HepG2 (cell line): ENCODE results near the gene HBM. TPM values are rescaled to one million over a fixed set of nuclear protein-coding genes. Genes with fewer than 3 reads are reported as not detected.
A peak's percentile ranks its signal among the peaks of the same experiment; 100 is the strongest.

Experiments used
- ARNTL ChIP-seq: sonication (generic); formaldehyde crosslinking; IDR thresholded peaks from 2 replicates; pipeline ENCODE4 v1.4.0; 2020; ENCODE audit warnings: mild to moderate bottlenecking, missing genetic modification reagents
- CREM ChIP-seq, 2 experiments: sonication (generic) in 1 of 2; formaldehyde crosslinking in 1 of 2; IDR thresholded peaks; 2 replicates each; pipeline versions ENCODE4 v1.4.0 to v1.6.1; 2016 to 2020; ENCODE audit warnings: antibody characterized with exemption in 1 of 2, mild to moderate bottlenecking in 1 of 2, missing genetic modification reagents in 1 of 2
- GFI1 ChIP-seq: sonication (generic); formaldehyde crosslinking; IDR thresholded peaks from 2 replicates; pipeline ENCODE4 v1.5.0; 2020; ENCODE audit warnings: missing genetic modification reagents, mild to moderate bottlenecking, borderline replicate concordance
- HOXA3 ChIP-seq: sonication (generic); formaldehyde crosslinking; IDR thresholded peaks from 2 replicates; pipeline ENCODE4 v1.5.0; 2020; ENCODE audit warnings: missing genetic modification reagents
- ISX ChIP-seq: sonication (generic); formaldehyde crosslinking; conservative IDR thresholded peaks from 2 replicates; pipeline ENCODE4 v1.5.0; 2020; ENCODE audit warnings: missing genetic modification reagents
- NR2F6 ChIP-seq, 2 experiments: IDR thresholded peaks; 2 replicates each; pipeline ENCODE4 v1.6.1; 2016; ENCODE audit warnings: antibody characterized with exemption in 1 of 2, mild to moderate bottlenecking in 1 of 2
- ZMYM3 ChIP-seq: sonication (generic); formaldehyde crosslinking; IDR thresholded peaks from 2 replicates; pipeline ENCODE4 v1.5.1; 2020; ENCODE audit warnings: mild to moderate bottlenecking, missing genetic modification reagents
- ZNF121 ChIP-seq: sonication (generic); formaldehyde crosslinking; IDR thresholded peaks from 2 replicates; pipeline ENCODE4 v1.5.0; 2020; ENCODE audit warnings: mild to moderate bottlenecking, missing genetic modification reagents
- ZNF337 ChIP-seq: sonication (generic); formaldehyde crosslinking; IDR thresholded peaks from 2 replicates; pipeline ENCODE4 v1.5.1; 2020; ENCODE audit warnings: missing genetic modification reagents, low read depth, mild to moderate bottlenecking, borderline replicate concordance
- ZNF383 ChIP-seq: sonication (generic); formaldehyde crosslinking; IDR thresholded peaks from 2 replicates; pipeline ENCODE4 v1.4.0; 2020; ENCODE audit warnings: missing genetic modification reagents, mild to moderate bottlenecking, borderline replicate concordance
- ZNF44 ChIP-seq: sonication (generic); formaldehyde crosslinking; IDR thresholded peaks from 2 replicates; pipeline ENCODE4 v1.5.1; 2020; ENCODE audit warnings: mild to moderate bottlenecking, missing genetic modification reagents
- ZNF496 ChIP-seq: sonication (generic); formaldehyde crosslinking; IDR thresholded peaks from 2 replicates; pipeline ENCODE4 v1.8.1; 2023; ENCODE audit warnings: mild to moderate bottlenecking, moderate library complexity, missing genetic modification reagents; ENCODE audit not compliant: insufficient replicate concordance
- ZNF616 ChIP-seq: sonication (generic); formaldehyde crosslinking; IDR thresholded peaks from 2 replicates; pipeline ENCODE4 v1.5.0; 2020; ENCODE audit warnings: low read depth, mild to moderate bottlenecking, missing genetic modification reagents
- ZNF790 ChIP-seq: sonication (generic); formaldehyde crosslinking; IDR thresholded peaks from 2 replicates; pipeline ENCODE4 v1.8.0; 2022; ENCODE audit warnings: missing genetic modification reagents, mild to moderate bottlenecking, borderline replicate concordance
- polyA plus RNA-seq, 8 experiments: library from polyadenylated mRNA; depleted of rRNA in 3 of 8; stranded (reverse) in 7 of 8; unstranded in 1 of 8; fragments of >200 nt; fragmentation: Illumina TruSeq in 4 of 8; extraction: Trizol in 4 of 8; gene quantifications; 2 replicates each; pipeline versions ENCODE4 v1.2.1 to v1.2.3, GENCODE V29; 2011 to 2016; ENCODE audit warnings: low read depth in 4 of 8, missing spikeins in 1 of 8, mixed read lengths in 1 of 8; ENCODE audit not compliant: insufficient read depth in 1 of 8
- total RNA-seq, 5 experiments: library from RNA; depleted of rRNA; stranded (reverse); fragments of >200 nt; fragmentation: Illumina TruSeq; extraction: Trizol; gene quantifications; 2 replicates each; pipeline ENCODE4 v1.2.3, GENCODE V29; 2016; ENCODE audit warnings: low read depth in 1 of 5
- TF ChIP-seq, protein P1 (sequence below): IDR thresholded peaks from 2 replicates; pipeline ENCODE4 v1.6.1; 2016; ENCODE audit warnings: low read depth, control low read depth
- TF ChIP-seq, protein P2 (sequence below): sonication (generic); formaldehyde crosslinking; IDR thresholded peaks from 2 replicates; pipeline ENCODE4 v1.9.0; 2021; ENCODE audit warnings: missing genetic modification reagents, borderline replicate concordance
- TF ChIP-seq, protein P3 (sequence below): sonication (generic); formaldehyde crosslinking; IDR thresholded peaks from 2 replicates; pipeline ENCODE4 v1.4.0; 2020; ENCODE audit warnings: missing genetic modification reagents, borderline replicate concordance
- TF ChIP-seq, protein P4 (sequence below): sonication (generic); formaldehyde crosslinking; IDR thresholded peaks from 2 replicates; pipeline ENCODE4 v1.8.1; 2023; ENCODE audit warnings: mild to moderate bottlenecking, missing genetic modification reagents
- TF ChIP-seq, protein P5 (sequence below): sonication (generic); formaldehyde crosslinking; IDR thresholded peaks from 2 replicates; pipeline ENCODE4 v1.4.0; 2020; ENCODE audit warnings: mild to moderate bottlenecking, missing genetic modification reagents

HBM gene
- total and polyA plus RNA-seq, 2 of the 13 experiments (the other 11 are each of a cell fraction or from before 2014, with no cell fraction given), result not detected

DNA sequence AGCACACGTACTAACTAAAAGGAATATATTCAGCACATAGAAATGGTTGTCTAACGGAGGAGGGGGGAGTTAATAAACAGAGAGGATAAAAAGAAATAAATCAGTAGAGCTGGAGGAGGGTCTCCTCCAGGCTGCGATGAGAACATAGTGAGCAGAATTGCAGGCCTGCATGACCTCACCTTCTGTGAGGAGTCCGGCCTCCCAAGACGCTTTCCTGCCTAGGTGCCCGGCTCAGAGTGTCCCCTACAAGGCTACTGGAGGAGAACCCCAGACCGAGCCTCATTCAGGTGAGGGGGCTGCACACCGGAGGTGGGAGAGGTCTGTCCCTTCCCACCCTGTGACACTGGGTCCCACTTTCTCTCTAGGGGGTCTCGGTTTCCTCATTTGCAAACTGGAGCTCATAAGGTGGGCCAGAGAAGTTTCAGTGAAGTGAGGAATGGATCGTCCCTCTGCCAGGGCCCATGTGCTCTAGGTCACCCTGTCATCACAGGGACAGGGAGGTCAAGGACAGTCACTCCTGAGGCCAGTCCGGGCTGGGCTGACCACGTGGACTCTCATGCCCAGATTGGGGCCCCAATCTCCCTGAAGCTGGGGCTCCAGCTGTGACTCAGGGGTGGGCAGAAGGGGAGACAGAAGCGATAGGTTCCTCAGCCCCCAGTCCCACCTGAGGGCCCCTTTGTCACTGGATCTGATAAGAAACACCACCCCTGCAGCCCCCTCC is 3.3 kb upstream of the HBM start (continued):
- TF ChIP-seq ZNF337 (no peak), CREM (IDR thresholded peaks at IDR 0.05) (no peak), CREM (CRISPR knock-in tag; IDR thresholded peaks at IDR 0.05) (no peak), ZNF121 (CRISPR knock-in tag) (no peak), ZNF790 (CRISPR knock-in tag) (no peak), ZNF383 (CRISPR knock-in tag) (no peak), ARNTL (CRISPR knock-in tag) (peak; percentile 89), ZNF616 (no peak), ZNF44 (CRISPR knock-in tag) (no peak), ZMYM3 (CRISPR knock-in tag) (0 out of 2 replicates have a peak, but pooled peaks have one; percentile 15), HOXA3 (CRISPR knock-in tag) (0 out of 2 replicates have a peak, but pooled peaks have one; percentile 49), NR2F6 (IDR thresholded peaks at IDR 0.05) (peak; percentile 90), NR2F6 (CRISPR knock-in tag; IDR thresholded peaks at IDR 0.05) (peak; percentile 96), ZNF496 (no peak), ISX (CRISPR knock-in tag) (no peak), GFI1 (no peak)
- TF ChIP-seq, protein P1, sequence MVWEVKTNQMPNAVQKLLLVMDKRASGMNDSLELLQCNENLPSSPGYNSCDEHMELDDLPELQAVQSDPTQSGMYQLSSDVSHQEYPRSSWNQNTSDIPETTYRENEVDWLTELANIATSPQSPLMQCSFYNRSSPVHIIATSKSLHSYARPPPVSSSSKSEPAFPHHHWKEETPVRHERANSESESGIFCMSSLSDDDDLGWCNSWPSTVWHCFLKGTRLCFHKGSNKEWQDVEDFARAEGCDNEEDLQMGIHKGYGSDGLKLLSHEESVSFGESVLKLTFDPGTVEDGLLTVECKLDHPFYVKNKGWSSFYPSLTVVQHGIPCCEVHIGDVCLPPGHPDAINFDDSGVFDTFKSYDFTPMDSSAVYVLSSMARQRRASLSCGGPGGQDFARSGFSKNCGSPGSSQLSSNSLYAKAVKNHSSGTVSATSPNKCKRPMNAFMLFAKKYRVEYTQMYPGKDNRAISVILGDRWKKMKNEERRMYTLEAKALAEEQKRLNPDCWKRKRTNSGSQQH (CRISPR knock-in tag), result peak; percentile 62; the same call in 1 of the 2 replicates
- TF ChIP-seq, protein P2, sequence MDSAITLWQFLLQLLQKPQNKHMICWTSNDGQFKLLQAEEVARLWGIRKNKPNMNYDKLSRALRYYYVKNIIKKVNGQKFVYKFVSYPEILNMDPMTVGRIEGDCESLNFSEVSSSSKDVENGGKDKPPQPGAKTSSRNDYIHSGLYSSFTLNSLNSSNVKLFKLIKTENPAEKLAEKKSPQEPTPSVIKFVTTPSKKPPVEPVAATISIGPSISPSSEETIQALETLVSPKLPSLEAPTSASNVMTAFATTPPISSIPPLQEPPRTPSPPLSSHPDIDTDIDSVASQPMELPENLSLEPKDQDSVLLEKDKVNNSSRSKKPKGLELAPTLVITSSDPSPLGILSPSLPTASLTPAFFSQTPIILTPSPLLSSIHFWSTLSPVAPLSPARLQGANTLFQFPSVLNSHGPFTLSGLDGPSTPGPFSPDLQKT (CRISPR knock-in tag), result no peak
- TF ChIP-seq, protein P3, sequence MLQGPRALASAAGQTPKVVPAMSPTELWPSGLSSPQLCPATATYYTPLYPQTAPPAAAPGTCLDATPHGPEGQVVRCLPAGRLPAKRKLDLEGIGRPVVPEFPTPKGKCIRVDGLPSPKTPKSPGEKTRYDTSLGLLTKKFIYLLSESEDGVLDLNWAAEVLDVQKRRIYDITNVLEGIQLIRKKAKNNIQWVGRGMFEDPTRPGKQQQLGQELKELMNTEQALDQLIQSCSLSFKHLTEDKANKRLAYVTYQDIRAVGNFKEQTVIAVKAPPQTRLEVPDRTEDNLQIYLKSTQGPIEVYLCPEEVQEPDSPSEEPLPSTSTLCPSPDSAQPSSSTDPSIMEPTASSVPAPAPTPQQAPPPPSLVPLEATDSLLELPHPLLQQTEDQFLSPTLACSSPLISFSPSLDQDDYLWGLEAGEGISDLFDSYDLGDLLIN (CRISPR knock-in tag), result no peak
- TF ChIP-seq, protein P4, sequence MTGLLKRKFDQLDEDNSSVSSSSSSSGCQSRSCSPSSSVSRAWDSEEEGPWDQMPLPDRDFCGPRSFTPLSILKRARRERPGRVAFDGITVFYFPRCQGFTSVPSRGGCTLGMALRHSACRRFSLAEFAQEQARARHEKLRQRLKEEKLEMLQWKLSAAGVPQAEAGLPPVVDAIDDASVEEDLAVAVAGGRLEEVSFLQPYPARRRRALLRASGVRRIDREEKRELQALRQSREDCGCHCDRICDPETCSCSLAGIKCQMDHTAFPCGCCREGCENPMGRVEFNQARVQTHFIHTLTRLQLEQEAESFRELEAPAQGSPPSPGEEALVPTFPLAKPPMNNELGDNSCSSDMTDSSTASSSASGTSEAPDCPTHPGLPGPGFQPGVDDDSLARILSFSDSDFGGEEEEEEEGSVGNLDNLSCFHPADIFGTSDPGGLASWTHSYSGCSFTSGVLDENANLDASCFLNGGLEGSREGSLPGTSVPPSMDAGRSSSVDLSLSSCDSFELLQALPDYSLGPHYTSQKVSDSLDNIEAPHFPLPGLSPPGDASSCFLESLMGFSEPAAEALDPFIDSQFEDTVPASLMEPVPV, result no peak
- TF ChIP-seq, protein P5, sequence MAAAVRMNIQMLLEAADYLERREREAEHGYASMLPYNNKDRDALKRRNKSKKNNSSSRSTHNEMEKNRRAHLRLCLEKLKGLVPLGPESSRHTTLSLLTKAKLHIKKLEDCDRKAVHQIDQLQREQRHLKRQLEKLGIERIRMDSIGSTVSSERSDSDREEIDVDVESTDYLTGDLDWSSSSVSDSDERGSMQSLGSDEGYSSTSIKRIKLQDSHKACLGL, result peak; percentile 62; the same call in 1 of the 2 replicates
